ENCODE results near the gene C12orf42. TPM values are rescaled to one million over a fixed set of nuclear protein-coding genes. Genes with fewer than 3 reads are reported as not detected.

Gene C12orf42
- total RNA-seq, 1 experiment from 2014 or later, result not detected

GRCh38 chr12:103382119-103382518, 113.6 kb downstream of the C12orf42 start:
- Histone ChIP-seq H2BK20ac (ENCODE audit: low read depth, low read length, poor library complexity, severe bottlenecking) (no peak overlapping the region), H3K14ac (ENCODE audit: insufficient read depth, low read length) (no peak overlapping the region), H3K79me1 (ENCODE audit: insufficient read depth, low read depth, low read length, poor library complexity, severe bottlenecking) (no peaks in the 10 kb centered on the region), H3K18ac (ENCODE audit: insufficient read length, low read depth, low read length) (no peak overlapping the region), H4K8ac (replicated peaks; ENCODE audit: insufficient read length, low read depth, low read length) (no peak overlapping the region), H3K27me3 (ENCODE audit: insufficient read depth, low read length) (no peaks in the 10 kb centered on the region), H3K9me3 (ENCODE audit: control insufficient read depth, low read depth, low read length) (no peaks in the 10 kb centered on the region), H2AFZ (ENCODE audit: low read length) (no peak overlapping the region), H2BK15ac (ENCODE audit: low read depth, low read length) (no peak overlapping the region), H3K79me2 (ENCODE audit: insufficient read depth, low read length) (no peaks in the 10 kb centered on the region), H3K4me1 (ENCODE audit: insufficient read depth, low read length) (no peaks in the 10 kb centered on the region), H2BK5ac (ENCODE audit: insufficient read length, low read length) (no peak overlapping the region), H4K91ac (ENCODE audit: insufficient read length, low read depth, low read length) (no peak overlapping the region), H2AK5ac (ENCODE audit: insufficient read length, low read length) (no peak overlapping the region), H3K23ac (ENCODE audit: insufficient read length, low read depth, low read length) (no peak overlapping the region), H3K4me2 (ENCODE audit: insufficient read depth, insufficient read length, low read length) (no peak overlapping the region), H4K5ac (ENCODE audit: insufficient read length, low read depth, low read length) (no peak overlapping the region), H3K56ac (ENCODE audit: insufficient read length, low read depth, low read length) (no peak overlapping the region), H3K4ac (ENCODE audit: low read depth, low read length) (no peak overlapping the region), H2BK12ac (ENCODE audit: insufficient read length, low read depth, low read length) (no peak overlapping the region), H2BK120ac (ENCODE audit: low read depth, low read length, poor library complexity, severe bottlenecking) (no peak overlapping the region), H3K9ac (ENCODE audit: extremely low read depth, insufficient read length, low read length) (no peak overlapping the region), H4K20me1 (ENCODE audit: control insufficient read depth, insufficient read depth, insufficient read length) (no peaks in the 10 kb centered on the region), H3K27ac (ENCODE audit: insufficient read length, low read depth, low read length) (no peak overlapping the region), H3T11ph (ENCODE audit: low read length) (no peak overlapping the region), H3K23me2 (ENCODE audit: insufficient read length, low read depth, low read length, poor library complexity, severe bottlenecking) (no peaks in the 10 kb centered on the region)
- TF ChIP-seq, protein P1, sequence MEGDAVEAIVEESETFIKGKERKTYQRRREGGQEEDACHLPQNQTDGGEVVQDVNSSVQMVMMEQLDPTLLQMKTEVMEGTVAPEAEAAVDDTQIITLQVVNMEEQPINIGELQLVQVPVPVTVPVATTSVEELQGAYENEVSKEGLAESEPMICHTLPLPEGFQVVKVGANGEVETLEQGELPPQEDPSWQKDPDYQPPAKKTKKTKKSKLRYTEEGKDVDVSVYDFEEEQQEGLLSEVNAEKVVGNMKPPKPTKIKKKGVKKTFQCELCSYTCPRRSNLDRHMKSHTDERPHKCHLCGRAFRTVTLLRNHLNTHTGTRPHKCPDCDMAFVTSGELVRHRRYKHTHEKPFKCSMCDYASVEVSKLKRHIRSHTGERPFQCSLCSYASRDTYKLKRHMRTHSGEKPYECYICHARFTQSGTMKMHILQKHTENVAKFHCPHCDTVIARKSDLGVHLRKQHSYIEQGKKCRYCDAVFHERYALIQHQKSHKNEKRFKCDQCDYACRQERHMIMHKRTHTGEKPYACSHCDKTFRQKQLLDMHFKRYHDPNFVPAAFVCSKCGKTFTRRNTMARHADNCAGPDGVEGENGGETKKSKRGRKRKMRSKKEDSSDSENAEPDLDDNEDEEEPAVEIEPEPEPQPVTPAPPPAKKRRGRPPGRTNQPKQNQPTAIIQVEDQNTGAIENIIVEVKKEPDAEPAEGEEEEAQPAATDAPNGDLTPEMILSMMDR (conservative IDR thresholded peaks at IDR 0.05), result no peak
- no peak for DNase-seq
- Mint-ChIP-seq H3K9me3 (no peaks in the 10 kb centered on the region), H3K27ac (no peak overlapping the region), H3K27me3 (ENCODE audit: low read depth) (peaks cover under 1% of the 10 kb centered on the region; the same call in 1 of the 2 replicates), H3K36me3 (ENCODE audit: insufficient read depth in 1 of 3, low read depth in 3 of 3) (no peaks in the 10 kb centered on the region), H3K4me1 (no peaks in the 10 kb centered on the region), H3K4me3 (no peak overlapping the region)
- WGBS (ENCODE audit: extremely low coverage, insufficient read length, low lambda C conversion rate), result no CpG with 5 or more reads among the region's 2 CpGs
